Rectal smooth muscle tissue (tissue), 1 donor: ENCODE data around the gene NPAS2.
A peak's percentile ranks its signal among the peaks of the same experiment; 100 is the strongest.

Experiments
- H3K27ac ChIP-seq: one replicate; pipeline ENCODE4 v1.7.0; 2013; ENCODE audit warnings: low read depth, low read length, inconsistent platforms
- H3K27me3 ChIP-seq: one replicate; pipeline ENCODE4 v1.7.0; 2013; ENCODE audit warnings: low read length; ENCODE audit not compliant: control insufficient read depth, insufficient read depth
- H3K36me3 ChIP-seq: one replicate; pipeline ENCODE4 v1.7.0; 2013; ENCODE audit warnings: low read length; ENCODE audit not compliant: control insufficient read depth, insufficient read depth
- H3K4me1 ChIP-seq: one replicate; pipeline ENCODE4 v1.7.0; 2013; ENCODE audit warnings: low read length; ENCODE audit not compliant: control insufficient read depth, insufficient read depth
- H3K4me3 ChIP-seq: one replicate; pipeline ENCODE4 v1.7.0; 2013; ENCODE audit warnings: low read length
- H3K9ac ChIP-seq: one replicate; pipeline ENCODE4 v1.7.0; 2013; ENCODE audit warnings: low read length

NPAS2 gene

GRCh38 chr2:100819370-100820272 is at the start of gene NPAS2:
Gene NPAS2 (plus strand): TSS chr2:100820139. CDS start chr2:100904755, 84,616 bp downstream.
- Histone ChIP-seq H3K27me3 (no peaks in the 10 kb centered on the region), H3K27ac (peak within 1 kb of the TSS; percentile 83), H3K36me3 (no peaks in the 10 kb centered on the region), H3K4me1 (peaks cover 4% of the 10 kb centered on the region), H3K4me3 (peak within 1 kb of the TSS; percentile 82), H3K9ac (peak within 1 kb of the TSS; percentile 24)

DNA sequence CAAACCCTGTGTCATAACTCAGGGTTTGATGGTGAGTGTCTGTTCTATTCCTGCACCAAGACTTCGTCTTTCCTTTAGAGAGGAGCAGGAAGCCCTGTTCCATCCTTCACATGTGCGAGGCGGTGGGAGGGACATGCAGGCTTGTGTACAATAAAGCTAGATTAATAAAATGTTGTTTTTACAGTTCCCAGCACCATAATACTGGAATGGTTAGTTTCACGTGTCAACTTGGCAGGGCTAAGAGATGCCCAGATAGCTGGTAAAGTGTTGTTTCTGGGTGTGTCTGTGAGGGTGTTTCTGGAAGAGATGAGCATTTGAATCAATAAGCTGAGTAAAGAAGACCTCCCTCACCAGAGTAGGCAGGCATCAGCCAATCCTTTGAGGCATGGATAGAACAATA is 48.8 kb upstream of the NPAS2 start:
- H3K27ac ChIP-seq = no peak overlapping the region
- H3K36me3 ChIP-seq = no peaks in the 10 kb centered on the region
- H3K4me1 ChIP-seq = peaks cover 9% of the 10 kb centered on the region
- no peak overlapping the region for H3K9ac ChIP-seq
- H3K4me3 ChIP-seq = no peak overlapping the region
- no peaks in the 10 kb centered on the region for H3K27me3 ChIP-seq

DNA sequence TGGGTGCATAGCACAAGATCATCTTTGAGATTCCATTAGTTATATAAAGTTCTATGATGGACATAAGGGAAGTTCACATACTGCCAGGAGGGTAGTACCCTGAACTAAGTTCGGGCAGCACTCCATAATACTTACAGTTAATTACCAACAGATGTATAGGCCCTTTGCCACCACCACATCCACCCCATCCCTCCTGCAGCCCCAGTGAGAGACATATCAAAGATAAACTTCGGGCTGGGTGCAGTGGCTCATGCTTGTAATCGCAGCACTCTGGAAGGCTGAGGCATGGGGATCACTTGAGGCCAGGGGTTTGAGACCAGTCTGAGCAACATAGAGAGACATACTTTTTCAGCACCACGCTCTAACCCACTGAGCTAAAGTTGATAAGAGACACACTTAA is 46.4 kb upstream of the NPAS2 start:
- H3K4me3 ChIP-seq = no peak overlapping the region
- H3K4me1 ChIP-seq = no peaks in the 10 kb centered on the region
- H3K36me3 ChIP-seq = no peaks in the 10 kb centered on the region
- no peaks in the 10 kb centered on the region for H3K27me3 ChIP-seq
- H3K27ac ChIP-seq = no peak overlapping the region
- H3K9ac ChIP-seq = no peak overlapping the region

DNA sequence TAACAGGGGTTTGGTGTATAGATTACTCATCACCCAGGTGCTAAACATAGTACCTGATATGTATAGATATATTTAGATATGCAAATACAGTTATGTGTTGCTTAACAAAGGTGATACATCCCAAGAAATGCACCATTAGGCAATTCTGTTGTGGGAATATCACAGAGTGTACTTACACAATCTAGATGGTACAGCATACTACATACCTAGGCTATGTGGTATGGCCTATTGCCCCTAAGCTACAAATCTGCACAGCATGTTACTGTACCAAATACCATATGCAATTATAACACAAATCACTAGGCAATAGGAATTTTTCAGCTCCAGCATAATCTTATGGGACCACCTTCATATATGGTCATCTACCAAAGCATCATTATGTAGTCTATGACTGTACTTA is 43.5 kb upstream of the NPAS2 start:
- Histone ChIP-seq H3K4me1 (no peaks in the 10 kb centered on the region), H3K9ac (no peak overlapping the region)

DNA sequence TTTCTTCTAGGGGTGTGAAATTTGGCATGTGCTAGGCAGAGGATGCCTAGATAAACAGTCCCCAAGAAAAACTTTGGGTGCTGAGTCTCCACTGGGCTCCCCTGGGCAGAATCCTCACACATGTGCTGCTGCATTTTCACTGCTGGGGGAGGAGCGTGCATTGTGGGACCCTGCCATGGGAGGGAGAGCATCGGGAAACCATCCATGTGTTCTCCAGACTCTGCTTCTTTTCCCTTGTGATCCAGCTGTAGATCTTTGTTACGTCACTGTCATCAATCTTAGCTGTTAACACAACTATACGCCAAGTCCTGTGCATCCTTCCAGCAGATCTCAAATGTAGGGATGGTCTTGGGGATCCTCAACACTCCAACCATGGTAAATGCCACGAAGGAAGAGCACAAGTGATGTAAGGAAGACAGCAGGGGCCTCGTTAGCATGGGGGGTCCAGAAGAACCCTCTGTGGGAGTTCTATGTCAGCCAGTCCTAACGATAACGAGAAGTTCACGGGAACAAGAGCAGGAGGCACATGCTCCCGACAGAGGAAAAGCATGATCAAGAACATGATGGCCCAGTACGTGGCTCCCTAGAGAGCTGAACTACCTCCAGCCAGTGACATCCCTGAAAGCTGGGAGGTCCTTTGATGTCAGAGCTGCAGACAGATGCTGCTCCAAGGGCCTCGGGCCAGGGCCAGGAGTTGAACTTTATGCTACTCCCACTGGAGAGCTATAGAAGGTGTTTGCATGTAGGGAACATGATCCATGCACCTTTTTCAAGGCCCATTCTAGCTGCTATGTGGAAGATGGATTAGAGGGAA is 41.1 kb upstream of the NPAS2 start:
- Histone ChIP-seq H3K4me3 (no peak overlapping the region), H3K4me1 (no peaks in the 10 kb centered on the region), H3K36me3 (no peaks in the 10 kb centered on the region), H3K9ac (no peak overlapping the region), H3K27ac (no peak overlapping the region), H3K27me3 (no peaks in the 10 kb centered on the region)

More for the DNA sequence above, 43.5 kb upstream of the NPAS2 start:
- H3K27ac ChIP-seq = no peak overlapping the region
- H3K27me3 ChIP-seq = no peaks in the 10 kb centered on the region
- H3K36me3 ChIP-seq = no peaks in the 10 kb centered on the region
- H3K4me3 ChIP-seq = no peak overlapping the region

GRCh38 chr2:100779908-100780202 is 40.1 kb upstream of the NPAS2 start:
- H3K9ac ChIP-seq = no peak overlapping the region
- no peak overlapping the region for H3K4me3 ChIP-seq
- no peaks in the 10 kb centered on the region for H3K4me1 ChIP-seq
- no peak overlapping the region for H3K27ac ChIP-seq
- H3K27me3 ChIP-seq = no peaks in the 10 kb centered on the region
- no peaks in the 10 kb centered on the region for H3K36me3 ChIP-seq

DNA sequence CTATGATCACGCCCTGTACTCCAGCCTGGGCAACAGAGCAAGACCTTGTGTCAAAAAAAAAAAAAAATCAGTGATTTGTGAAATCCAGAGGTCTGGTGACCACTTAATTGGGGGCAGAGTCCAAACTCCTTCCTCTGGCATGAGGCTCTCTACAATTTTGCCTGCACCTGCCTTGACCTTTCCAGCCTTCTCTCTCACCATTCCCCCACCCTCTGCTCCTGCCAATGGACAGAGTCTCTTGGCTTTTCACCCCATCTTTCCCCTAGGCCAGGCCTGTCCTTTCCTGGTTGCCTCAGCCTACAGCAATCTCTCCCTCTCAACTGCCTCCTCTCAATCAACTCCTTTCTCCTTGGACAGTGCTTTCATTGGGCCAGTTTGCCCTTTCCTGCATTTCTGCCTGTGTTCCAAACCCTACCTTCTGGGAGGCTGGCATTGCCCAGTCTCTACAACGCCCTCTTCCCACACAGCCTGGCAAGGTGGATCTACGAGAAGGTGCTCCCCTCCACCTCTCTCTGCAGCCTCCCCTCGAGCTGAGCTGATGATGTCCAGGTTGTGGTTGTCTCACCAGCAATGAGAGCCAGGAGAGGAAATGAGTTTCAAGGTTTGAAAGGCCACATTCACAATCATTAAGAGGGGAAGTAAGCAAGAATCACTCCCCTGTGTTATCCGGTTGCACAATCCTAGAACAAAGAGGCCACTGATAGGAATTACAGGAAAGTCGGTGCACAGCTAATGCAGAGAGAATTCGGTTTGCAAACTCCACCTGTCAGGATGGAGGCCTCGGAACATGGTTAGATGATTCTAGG is 39.5 kb upstream of the NPAS2 start:
- no peaks in the 10 kb centered on the region for H3K4me1 ChIP-seq
- H3K36me3 ChIP-seq = no peaks in the 10 kb centered on the region
- H3K4me3 ChIP-seq = no peak overlapping the region
- H3K27ac ChIP-seq = no peak overlapping the region
- H3K27me3 ChIP-seq = no peaks in the 10 kb centered on the region
- H3K9ac ChIP-seq = no peak overlapping the region

- Histone ChIP-seq H3K4me3 (no peak overlapping the region), H3K36me3 (no peaks in the 10 kb centered on the region), H3K4me1 (no peaks in the 10 kb centered on the region), H3K27ac (no peak overlapping the region), H3K27me3 (no peaks in the 10 kb centered on the region), H3K9ac (no peak overlapping the region)
Measured at GRCh38 chr2:100781009-100781325, 39.0 kb upstream of the NPAS2 start.

DNA sequence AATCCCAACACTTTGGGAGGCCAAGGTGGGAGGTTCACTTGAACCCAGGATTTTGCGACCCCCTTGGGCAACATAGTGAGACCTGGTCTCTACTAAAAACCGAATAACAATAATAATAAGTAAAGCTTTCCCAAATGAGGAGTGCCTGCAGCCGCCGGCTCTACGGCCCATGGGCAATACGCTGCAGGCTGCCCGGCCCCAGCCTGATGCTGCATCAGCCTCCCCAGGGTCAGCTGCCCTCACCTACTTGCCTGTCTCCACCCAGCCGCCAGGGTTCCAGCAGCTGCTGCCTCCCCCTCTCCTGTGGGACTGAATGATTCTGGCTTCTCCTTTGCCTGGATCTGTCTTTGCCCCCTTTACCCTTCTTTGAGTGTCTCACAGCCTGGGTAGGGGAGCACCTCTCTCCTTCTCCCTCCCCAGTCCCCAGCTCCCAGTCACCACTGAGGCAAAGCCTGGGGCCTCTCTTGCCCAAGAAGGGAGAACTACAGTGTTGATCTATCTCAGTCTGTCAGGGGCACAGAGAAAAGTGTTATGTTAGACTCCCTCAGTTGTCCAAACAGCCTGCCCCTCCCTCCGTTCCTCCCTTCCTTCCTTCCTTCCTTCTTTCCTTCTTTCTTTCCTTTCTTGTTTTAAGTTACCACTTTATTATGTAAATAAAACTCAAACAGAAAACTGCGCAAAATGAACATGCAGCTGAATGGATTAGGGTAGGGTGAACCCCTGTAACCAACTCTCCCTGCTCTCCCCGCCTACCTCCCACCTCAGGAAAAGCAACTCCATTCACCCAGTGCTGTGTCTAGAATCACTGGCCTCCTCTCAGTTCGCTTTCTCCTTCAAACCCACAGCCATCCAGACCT is 38.2 kb upstream of the NPAS2 start:
- no peak overlapping the region for H3K4me3 ChIP-seq
- peaks cover 4% of the 10 kb centered on the region for H3K4me1 ChIP-seq
- H3K36me3 ChIP-seq = no peaks in the 10 kb centered on the region
- H3K9ac ChIP-seq = no peak overlapping the region
- H3K27ac ChIP-seq = no peak overlapping the region
- no peaks in the 10 kb centered on the region for H3K27me3 ChIP-seq

- Histone ChIP-seq H3K4me3 (no peak overlapping the region), H3K27ac (no peak overlapping the region), H3K4me1 (peaks cover 6% of the 10 kb centered on the region), H3K36me3 (no peaks in the 10 kb centered on the region), H3K9ac (no peak overlapping the region), H3K27me3 (no peaks in the 10 kb centered on the region)
Measured at GRCh38 chr2:100782380-100782878, 37.5 kb upstream of the NPAS2 start.

- Histone ChIP-seq H3K4me1 (peaks cover 6% of the 10 kb centered on the region), H3K9ac (no peak overlapping the region), H3K27ac (no peak overlapping the region), H3K4me3 (no peak overlapping the region), H3K27me3 (no peaks in the 10 kb centered on the region), H3K36me3 (no peaks in the 10 kb centered on the region)
Measured at GRCh38 chr2:100783987-100784386, 36.0 kb upstream of the NPAS2 start.
